Ramos (cell line): ENCODE measurements around the gene MAP3K6.
"Not testable (repeated sequence)": the region's sequence is repeated elsewhere in the genome, so short reads cannot be mapped to it uniquely, and the experiment has no call there.

Experiments
- in situ Hi-C: fragments of 300-500 bp; cut with MboI; formaldehyde crosslinking; loops from one replicate; pipeline ENCODE4 v1.14.3; 2022; ENCODE audit warnings: low sequenced_read_pairs; ENCODE audit not compliant: unreplicated experiment

MAP3K6 gene, protein sequence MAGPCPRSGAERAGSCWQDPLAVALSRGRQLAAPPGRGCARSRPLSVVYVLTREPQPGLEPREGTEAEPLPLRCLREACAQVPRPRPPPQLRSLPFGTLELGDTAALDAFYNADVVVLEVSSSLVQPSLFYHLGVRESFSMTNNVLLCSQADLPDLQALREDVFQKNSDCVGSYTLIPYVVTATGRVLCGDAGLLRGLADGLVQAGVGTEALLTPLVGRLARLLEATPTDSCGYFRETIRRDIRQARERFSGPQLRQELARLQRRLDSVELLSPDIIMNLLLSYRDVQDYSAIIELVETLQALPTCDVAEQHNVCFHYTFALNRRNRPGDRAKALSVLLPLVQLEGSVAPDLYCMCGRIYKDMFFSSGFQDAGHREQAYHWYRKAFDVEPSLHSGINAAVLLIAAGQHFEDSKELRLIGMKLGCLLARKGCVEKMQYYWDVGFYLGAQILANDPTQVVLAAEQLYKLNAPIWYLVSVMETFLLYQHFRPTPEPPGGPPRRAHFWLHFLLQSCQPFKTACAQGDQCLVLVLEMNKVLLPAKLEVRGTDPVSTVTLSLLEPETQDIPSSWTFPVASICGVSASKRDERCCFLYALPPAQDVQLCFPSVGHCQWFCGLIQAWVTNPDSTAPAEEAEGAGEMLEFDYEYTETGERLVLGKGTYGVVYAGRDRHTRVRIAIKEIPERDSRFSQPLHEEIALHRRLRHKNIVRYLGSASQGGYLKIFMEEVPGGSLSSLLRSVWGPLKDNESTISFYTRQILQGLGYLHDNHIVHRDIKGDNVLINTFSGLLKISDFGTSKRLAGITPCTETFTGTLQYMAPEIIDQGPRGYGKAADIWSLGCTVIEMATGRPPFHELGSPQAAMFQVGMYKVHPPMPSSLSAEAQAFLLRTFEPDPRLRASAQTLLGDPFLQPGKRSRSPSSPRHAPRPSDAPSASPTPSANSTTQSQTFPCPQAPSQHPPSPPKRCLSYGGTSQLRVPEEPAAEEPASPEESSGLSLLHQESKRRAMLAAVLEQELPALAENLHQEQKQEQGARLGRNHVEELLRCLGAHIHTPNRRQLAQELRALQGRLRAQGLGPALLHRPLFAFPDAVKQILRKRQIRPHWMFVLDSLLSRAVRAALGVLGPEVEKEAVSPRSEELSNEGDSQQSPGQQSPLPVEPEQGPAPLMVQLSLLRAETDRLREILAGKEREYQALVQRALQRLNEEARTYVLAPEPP (N-terminal part only)

DNA sequence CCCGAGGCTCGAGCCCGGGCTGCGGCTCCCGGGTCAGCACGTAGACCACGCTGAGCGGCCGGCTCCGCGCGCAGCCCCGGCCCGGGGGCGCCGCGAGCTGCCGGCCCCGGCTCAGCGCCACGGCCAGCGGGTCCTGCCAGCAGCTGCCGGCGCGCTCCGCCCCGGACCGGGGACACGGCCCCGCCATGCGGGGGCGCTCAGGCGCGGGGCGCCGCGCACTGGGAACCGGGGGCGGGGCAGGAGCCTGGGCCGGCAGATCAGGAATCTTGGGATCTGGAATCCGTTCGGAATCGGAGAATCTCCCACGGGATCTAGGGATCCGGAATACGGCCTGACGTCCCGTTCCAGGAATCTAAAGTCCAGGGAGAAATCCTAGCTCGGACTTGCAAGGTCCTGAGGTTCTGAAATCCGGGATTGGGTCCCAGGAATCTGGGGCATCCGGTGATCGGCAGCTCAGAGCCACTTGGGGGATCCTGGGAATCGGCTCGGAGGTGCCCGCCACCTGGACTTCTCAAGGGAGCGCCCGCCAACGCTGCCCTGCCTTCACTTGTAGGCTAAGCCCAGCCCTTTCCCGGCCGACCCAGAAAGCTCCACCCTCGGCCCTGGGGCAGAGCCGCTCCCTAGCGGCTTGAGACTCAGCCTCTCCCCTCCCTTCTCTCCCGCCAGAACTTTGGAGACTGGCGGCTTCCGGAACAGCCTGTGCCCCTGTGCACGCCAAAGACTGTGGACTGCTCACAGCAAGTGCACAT is at the start of gene MAP3K6:
Gene MAP3K6, minus strand, starts transcription at position 551 of the 749 bp plus-strand sequence. Its CDS starts 364 bp downstream, at position 187.
- in situ Hi-C loops = no loop called here

DNA sequence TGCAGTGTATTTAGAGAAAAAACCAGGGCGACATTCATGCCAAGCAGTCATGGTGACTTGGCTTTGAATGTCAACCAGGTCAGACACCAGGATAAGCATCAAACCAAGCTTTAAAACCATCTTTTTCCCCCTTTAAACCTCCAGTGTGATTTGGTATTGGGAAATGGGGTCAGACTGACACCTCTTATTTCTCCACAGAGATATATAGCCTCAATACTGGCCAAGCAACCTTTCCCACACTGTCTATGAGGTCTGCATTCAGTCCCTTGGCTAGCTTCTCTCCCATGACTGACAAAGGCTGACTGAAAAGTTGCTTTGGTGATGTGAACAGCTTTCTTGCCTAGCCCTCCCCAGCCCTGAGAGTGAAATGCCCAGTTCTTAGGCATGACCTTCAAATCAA is 47.3 kb upstream of the MAP3K6 start:
- in situ Hi-C loops = no loop called here

DNA sequence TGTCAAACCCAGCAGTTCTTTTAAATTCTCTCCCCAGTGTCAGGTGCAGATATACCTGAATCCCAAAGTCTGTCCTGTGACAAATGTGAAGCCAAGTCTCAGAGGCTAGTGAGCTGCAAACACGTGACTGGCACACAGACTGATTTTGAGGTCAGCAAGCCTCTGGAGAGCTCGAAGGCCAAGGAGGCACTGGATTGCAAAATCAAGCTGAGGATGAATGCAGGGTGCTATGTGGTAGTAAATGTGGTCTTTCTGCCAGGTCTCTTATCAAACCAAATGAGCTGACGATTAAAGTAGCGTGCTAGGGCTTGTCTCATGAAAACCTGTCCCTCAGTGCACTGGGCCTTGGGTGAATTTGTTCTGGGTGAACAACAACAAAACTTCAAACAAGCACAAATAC is 46.2 kb upstream of the MAP3K6 start:
- in situ Hi-C loops = no loop called here

DNA sequence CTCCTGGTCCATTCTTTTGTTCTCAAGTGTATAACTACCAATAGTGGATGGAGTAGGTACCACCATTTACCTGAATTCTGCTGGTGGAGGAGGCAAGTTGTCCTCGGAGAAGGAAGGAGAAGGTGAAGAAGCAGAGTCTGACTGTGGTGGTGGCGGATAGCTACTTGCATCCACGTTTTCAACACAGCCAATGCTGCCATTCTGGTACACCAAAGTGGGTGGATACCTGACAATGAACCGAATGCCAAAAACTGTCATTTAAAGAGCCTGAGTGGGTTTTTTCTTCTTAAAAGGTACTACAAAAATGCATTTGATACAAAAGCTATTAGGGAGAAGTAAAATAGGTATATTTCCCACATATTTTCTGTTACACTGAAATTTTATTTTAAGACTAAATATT is 45.7 kb upstream of the MAP3K6 start:
- in situ Hi-C loops = no loop called here

GRCh38 chr1:27410709-27411108 is 43.9 kb upstream of the MAP3K6 start:
- in situ Hi-C loops = no loop called here

DNA sequence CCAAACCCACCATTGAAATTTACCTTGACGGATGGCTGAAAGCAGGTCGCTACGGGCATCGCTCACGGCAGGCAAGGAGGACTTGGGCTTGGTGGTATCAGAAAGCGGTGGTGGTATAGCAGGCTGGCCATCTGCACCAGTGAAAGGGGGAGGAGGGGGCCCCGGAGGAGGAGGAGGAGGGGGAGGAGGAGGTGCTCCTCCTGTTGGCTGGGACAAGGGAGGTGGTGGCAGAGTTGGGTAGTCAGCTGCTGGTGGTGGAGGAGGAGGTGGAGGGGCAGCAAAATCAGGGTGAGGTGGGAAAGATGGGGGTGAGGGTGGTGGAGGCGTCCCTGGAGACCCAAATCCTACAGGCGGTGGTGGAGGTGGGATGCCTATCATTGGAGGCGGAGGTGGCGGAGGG is 42.9 kb upstream of the MAP3K6 start:
- in situ Hi-C loops = no loop called here

GRCh38 chr1:27408151-27408550 is 41.4 kb upstream of the MAP3K6 start:
- in situ Hi-C loops = no loop called here

GRCh38 chr1:27406791-27407190 is 40.0 kb upstream of the MAP3K6 start:
- in situ Hi-C loops = not testable (repeated sequence)

DNA sequence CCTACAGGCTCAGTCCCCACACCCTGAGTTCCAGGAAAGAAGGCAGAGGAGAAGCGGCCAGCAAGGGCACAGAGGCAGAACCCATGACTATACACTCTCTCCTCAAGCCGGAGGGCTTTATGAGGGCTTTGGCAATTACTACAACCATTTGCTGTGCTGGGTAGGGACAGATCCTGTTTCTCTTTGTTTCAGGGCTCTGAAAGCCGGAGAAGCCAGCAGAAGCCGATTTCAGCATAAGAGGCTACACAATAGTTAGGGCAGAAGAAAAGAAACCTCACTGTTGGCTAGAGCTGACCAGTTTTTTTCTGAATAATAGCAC is 39.6 kb upstream of the MAP3K6 start:
- in situ Hi-C loops = no loop called here

DNA sequence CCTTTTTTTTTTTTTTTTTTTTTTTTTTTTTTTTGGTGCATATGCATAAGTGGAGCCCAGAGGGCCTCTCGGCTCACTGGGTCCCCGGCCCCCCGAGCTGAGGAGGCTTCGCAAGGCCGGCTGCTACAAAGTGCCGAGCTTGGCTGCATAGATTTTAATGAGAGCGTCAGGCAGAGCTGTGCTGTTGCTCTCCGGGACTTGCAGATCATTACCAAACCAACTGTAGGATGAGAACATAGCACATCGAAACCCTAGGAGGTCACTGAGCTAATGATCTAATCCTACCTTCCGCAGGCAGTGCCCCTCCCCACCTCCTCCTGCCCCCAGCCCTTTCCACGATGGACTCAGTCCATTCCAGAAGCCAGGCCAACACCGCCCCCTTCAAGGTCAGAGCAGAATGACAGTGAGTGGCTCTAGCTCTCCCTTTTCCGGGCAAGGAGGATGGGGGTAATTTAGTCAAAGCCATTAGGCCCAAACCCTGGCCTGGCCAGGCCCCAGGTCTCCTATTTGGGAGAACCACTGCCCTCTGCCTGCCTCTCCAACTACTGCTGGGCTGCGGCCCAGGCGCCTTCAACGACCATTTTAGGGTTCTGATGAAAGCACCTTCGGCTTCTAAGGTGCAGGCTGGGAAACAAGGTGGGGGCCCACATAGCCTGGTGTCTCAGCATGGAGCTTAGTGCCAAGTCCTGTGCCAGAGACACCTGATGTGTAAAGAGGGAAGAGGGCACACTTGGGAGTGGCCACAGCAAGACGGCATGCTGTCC is 39.0 kb upstream of the MAP3K6 start:
- in situ Hi-C loops = not testable (repeated sequence)

DNA sequence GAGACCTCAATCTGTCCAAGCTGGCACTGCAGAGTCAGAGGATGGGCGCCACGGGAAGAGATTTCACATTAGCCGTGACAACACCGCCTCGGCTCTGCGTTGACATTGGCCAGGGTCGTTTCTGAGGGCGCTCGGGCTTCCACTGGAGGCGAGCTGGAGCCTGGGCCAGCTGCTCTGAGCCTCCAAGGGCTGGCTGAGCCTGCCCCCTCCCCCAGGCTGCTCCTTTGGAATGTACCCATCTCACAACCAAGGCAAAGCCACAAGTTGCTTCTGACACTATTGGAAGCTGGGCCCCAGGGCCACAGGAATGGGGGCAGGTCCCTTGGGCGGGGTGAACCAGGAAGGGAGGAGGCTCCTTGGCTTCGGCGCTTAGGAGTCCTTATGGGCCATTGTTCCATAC is 38.3 kb upstream of the MAP3K6 start:
- in situ Hi-C loops = no loop called here

- in situ Hi-C loops = no loop called here
Measured at GRCh38 chr1:27403931-27404330, 37.2 kb upstream of the MAP3K6 start.

GRCh38 chr1:27403065-27403726 is 36.4 kb upstream of the MAP3K6 start:
- in situ Hi-C loops = no loop called here

DNA sequence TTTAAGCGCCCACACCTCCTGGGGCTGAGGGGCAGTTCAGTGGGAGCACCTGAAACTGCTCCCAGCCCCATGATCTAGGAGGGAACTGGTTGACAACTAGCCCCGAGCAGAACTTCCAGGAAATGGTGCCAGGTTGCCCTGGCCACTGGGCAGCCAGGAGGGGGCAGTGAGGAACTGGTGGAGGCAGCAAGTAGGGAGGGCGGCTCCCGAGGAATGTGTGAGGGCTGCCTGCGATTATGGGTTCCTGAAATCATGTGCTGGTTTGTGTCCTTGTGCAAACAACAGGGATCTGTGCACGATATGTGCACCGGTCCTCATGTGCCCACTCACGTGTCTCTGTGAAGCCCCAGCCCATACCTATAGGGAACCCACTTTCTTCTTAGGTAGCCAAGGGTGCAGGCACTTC is 35.6 kb upstream of the MAP3K6 start:
- in situ Hi-C loops = no loop called here

DNA sequence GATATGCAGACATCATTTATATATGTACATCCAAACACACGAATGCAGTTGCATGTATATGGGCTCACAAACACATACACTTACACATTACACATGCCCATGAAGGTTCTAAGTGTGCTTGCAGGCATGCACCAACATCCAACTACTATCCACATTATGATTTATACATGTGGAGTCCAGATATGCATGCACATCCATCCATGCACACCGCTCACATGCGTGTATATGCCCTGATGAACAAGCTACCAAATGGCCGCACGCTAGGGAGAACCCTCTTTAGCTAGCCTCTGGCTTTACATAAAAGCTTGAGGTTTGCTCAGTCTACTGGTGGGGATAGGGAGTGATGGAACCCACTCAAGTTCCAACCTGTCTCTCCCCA is 34.2 kb upstream of the MAP3K6 start:
- in situ Hi-C loops = no loop called here

DNA sequence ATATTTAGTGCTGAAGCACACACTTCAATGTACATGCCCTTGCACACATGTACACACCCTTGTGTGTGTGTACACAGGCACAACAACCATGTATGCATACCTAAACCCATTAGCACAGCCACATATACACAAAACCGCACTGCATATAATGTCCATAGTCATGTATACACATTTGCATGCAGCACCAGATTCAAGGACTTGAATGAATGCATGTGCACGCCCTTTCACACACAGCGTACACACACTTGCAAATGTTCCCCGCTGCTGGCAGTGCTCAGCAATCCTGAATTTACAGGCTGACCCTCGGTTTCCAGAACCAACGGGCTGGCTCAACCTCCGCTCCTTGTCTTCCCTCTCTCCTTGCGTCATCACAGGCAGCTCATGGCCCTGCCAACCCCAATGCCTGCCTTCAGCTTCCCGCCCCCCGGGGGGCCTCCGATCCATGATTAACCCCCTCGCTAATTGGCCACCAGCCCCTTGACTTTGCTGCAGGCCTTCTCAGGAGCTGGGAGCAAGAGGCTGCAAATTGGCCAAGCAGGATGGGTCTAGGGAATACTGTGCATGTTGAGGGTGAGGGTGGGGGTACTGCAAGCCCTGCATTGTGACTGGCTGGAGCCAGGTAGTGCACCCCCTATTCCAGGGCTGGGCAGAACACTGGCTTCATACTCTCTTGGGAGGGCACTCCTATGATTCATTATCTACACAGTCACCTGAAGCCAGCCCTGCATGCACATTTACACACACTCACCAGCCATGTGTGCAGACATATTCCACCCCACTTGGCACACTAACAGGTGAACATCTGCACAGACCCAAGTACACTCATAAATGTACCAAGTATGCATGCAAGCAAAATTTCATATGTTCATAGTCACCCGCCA is 33.6 kb upstream of the MAP3K6 start:
- in situ Hi-C loops = no loop called here

DNA sequence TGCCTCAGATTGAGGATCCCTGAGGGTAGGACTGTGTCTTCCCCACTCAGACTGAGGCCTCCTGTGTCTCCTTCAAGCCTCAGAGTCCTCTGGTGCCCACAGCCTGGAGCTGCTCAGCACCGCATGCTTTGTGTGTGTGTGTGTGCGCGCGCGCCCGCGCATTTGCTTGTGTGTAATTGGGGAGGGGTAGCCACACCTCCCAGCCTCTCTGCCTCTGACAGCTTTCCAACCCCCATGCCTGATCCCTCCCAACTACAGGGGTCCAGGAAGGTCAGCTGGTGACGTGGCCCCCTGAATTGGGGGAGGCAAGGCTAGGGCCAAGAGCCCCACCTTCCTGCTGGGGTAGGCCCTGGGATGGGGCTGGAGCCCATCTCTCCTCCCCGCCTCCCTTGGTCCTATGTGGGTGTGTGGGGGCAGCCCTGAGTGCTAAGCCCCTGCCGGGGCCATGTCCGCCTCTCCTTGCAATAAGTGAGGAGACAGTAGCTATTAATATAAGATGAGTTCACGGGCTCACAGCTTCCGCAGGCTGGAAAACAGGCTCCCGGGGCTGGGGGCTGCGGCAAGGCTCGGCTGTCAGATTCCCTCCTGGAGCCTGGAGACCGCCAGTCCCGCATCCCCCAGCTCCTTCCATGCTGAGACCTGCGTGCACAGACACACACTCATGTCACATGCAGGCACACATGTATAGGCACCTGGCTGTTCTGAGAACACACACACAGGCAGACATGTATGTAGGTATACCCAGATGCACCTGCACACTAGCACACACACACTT is 32.7 kb upstream of the MAP3K6 start:
- in situ Hi-C loops = no loop called here
